ENCODE measurements around the gene EFNA2.

The EFNA2 gene

DNA sequence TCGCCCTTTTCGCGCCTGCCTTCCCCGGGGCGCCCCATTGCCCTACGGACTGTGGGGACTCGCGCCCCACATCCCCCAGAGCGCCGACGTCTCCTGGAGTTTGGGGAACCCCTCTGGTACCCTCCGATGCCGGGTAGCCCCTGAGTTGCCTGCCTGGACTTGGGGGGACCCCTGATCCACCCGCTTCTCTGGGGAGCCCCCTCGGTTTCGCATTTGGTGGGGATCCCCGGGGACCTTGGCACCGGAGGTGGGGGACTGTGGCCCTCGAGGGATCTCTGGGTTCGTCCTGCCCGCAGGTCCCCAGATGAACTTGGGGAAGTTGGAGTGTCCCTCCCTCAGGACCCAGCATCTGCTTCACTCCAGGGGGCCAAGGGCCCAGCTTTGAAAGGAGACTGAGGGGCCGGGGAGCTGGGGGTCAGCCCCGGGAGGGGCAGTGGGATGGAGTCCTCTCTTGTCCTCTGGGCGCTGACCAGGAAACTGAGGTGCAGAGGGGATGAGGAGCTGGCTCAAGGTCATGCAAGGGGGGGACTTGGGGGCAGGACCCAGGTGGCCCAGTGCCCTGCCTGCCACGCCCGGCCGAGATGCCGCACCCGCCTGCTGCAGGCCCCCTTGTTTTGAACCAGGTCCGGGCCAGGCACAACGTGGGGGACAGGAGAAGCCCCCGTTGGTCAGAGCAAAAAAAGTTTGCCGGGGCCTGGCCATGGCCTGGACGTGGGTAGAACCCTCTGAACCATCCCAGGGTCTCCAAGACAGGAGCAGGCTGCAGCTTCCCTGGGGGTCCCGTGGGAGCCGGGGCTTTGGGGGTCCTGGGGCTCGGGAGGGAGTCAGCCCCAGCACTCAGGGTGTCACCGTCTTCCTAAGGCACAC lies 1.0 kb downstream of the EFNA2 start:
- Mint-ChIP-seq H3K4me1 (ENCODE audit: low read depth) (peaks cover under 1% of the 10 kb centered on the region), H3K9me3 (no peaks in the 10 kb centered on the region), H3K27me3 (ENCODE audit: low read depth) (peaks cover 22% of the 10 kb centered on the region), H3K27ac (no peak overlapping the region), H3K36me3 (ENCODE audit: low read depth) (no peaks in the 10 kb centered on the region), H3K4me3 (no peak overlapping the region)
- DNase-seq (ENCODE audit: low spot score) = no peak

DNA sequence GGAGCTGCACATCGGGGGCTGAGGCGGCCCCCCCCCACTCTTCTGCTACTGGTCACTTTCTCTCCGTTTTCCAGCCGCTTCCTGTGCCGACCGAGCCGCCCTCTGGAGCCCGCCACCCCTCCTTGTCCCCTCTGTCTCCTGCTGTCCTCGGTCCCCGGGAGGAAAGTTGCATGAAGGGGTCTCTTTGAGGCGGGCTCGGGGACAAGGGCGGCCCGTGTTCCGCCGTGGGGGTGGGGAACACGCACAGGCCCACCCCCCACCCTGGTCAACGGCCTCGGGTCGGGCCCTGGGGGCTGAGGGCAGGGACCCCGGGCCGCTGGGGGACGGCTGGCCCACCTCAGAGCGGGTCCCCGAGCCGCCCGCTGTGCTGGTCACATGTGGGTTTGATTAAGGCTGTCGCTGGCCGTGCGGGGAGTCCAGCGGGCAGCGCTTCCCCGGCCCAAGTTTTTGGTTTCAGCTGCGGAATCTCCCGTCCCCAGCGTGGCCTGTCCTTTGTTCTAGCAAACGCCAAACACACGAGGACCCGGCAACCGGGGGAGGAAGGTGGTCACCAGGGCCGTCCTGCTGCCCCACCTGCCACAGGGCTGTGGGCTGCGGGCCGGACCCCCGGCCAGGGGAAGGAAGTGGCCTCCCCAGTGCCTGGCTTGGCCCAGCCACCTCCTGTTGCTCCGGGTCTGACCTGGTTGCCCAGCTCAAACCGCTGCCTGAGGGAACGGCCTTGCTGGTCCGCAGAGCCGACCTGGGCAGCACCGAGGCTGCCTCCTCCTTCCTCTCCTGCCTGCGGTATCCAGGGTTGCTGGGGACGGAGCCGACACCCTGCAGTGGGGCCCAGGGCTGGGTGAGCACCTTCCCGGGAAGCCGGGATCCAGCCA lies 1.9 kb downstream of the EFNA2 start:
- no peak for DNase-seq (ENCODE audit: low spot score)
- no peaks in the 10 kb centered on the region for H3K36me3 Mint-ChIP-seq (ENCODE audit: low read depth)
- no peaks in the 10 kb centered on the region for H3K4me1 Mint-ChIP-seq (ENCODE audit: low read depth)
- no peaks in the 10 kb centered on the region for H3K9me3 Mint-ChIP-seq
- H3K27me3 Mint-ChIP-seq (ENCODE audit: low read depth) = peaks cover 22% of the 10 kb centered on the region
- H3K4me3 Mint-ChIP-seq = no peak overlapping the region
- H3K27ac Mint-ChIP-seq = no peak overlapping the region

DNA sequence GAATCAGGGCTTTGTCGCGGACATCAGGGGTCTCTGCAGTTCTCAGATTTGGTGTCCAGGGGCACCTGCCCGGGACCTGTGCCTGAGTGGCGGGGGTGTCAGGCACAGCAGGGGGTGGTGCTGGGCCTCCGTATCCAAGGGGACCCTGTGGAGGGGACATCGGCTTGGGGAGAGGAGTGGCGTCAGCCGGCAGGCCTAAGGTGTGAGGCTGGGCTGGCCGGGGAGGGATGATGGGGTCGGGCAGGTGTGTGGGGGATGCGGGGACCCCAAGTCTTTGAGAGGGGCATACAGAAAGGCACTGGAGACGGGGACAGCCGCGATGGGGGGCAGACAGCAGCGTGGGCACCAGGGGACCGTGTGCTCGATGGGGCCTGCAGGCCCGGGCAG lies 2.5 kb downstream of the EFNA2 start:
- H3K27ac Mint-ChIP-seq = no peak overlapping the region
- H3K9me3 Mint-ChIP-seq = no peaks in the 10 kb centered on the region
- H3K4me1 Mint-ChIP-seq (ENCODE audit: low read depth) = no peaks in the 10 kb centered on the region

DNA sequence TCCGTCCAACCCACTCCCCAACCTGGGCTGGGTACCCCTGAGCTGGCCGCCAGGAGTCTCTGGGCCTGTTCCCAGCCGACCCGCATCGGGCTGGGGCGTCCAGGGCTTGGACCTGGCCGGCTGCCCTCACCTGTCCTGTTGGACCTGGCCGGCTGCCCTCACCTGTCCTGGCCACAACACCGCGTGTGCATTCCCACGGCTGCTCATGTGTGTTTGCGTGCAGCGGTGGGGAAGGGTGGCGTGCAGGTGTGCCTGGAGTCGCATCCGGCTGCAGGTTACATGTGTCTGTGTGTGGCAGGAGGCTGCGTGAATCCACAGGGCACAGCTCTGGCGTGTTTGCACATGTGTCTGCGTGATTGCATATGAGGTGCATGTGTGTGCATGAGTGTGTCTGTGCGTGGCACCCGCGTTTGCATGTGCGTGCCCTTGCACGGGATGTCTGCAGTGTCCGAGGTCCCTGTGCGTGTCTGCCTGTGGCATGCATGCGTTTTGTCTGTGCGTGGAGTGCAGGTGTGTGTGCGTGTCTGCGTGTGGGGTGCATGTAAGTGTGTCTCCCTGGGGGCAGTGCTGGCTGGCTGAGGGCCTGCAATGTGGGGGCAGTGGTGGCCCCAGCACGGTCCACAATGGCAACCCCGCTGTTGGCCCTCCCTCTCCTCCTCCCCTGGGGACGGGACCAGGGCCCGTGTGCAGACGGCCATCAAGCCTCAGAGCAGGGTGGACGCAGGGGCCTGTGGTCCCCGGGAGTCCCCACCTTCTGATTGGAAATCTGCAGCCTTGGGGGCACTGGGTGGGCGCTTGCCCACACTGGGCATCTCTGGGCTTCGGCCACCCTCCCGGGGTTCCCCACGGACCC lies 3.4 kb downstream of the EFNA2 start:
- Mint-ChIP-seq H3K27ac (no peak overlapping the region), H3K36me3 (ENCODE audit: low read depth) (no peaks in the 10 kb centered on the region), H3K27me3 (ENCODE audit: low read depth) (peaks cover 19% of the 10 kb centered on the region), H3K4me3 (no peak overlapping the region), H3K4me1 (ENCODE audit: low read depth) (no peaks in the 10 kb centered on the region), H3K9me3 (no peaks in the 10 kb centered on the region)
- DNase-seq (ENCODE audit: low spot score) = no peak

More for the DNA sequence above, 2.5 kb downstream of the EFNA2 start:
- H3K4me3 Mint-ChIP-seq = no peak overlapping the region
- H3K27me3 Mint-ChIP-seq (ENCODE audit: low read depth) = peaks cover 22% of the 10 kb centered on the region
- no peak for DNase-seq (ENCODE audit: low spot score)
- H3K36me3 Mint-ChIP-seq (ENCODE audit: low read depth) = no peaks in the 10 kb centered on the region

DNA sequence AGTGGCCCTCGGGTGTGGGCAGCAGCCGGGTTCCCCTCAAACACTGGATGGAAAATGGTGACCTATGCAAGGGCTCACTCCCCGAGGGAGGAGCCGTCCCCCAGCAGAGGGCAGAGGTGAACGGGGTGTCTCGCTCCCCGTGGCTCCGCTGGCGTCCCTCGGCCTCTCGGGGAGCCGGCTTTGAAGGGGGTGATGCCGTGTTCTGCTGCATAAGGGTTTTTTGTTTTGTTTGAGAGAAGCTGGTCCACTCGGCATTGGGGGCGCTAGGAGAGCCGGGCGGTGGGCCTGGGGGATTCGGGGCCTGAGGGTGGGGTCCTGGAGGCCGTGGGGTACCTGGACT lies 4.0 kb downstream of the EFNA2 start:
- Mint-ChIP-seq H3K9me3 (no peaks in the 10 kb centered on the region), H3K4me3 (no peak overlapping the region), H3K27me3 (ENCODE audit: low read depth) (peaks cover 16% of the 10 kb centered on the region)

DNA sequence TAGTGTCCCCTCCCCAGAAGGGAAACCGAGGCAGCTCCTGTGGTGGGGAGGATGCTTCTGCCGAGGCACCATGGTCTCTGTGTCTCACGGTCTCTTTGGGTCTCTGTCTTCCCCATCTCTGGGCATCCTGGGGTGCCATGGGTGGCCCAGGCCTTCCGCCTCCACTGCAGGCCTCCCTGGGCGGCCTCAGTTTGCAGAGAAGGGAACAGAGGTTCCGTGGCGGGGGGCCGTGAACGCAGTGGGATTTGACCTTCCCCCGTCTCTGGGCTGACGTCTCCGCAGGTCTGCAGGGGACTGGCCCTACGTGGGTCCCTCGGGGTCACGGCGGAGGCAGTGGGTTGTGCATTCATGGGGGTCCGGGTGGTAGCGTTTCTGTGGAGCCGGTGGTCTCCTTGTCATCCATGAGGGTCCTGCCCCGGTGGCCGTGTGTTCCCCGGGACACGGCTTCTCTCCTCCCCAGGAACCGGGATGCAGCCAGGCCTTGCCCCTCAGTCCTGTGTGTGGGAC lies 4.6 kb downstream of the EFNA2 start:
- H3K9me3 Mint-ChIP-seq = no peaks in the 10 kb centered on the region
- no peak overlapping the region for H3K27ac Mint-ChIP-seq
- H3K27me3 Mint-ChIP-seq (ENCODE audit: low read depth) = peaks cover 10% of the 10 kb centered on the region
- no peaks in the 10 kb centered on the region for H3K4me1 Mint-ChIP-seq (ENCODE audit: low read depth)
- no peak overlapping the region for H3K4me3 Mint-ChIP-seq
- DNase-seq (ENCODE audit: low spot score) = no peak
- no peaks in the 10 kb centered on the region for H3K36me3 Mint-ChIP-seq (ENCODE audit: low read depth)

More for the DNA sequence above, 4.0 kb downstream of the EFNA2 start:
- H3K36me3 Mint-ChIP-seq (ENCODE audit: low read depth) = no peaks in the 10 kb centered on the region
- DNase-seq (ENCODE audit: low spot score) = no peak
- H3K27ac Mint-ChIP-seq = no peak overlapping the region
- H3K4me1 Mint-ChIP-seq (ENCODE audit: low read depth) = no peaks in the 10 kb centered on the region

DNA sequence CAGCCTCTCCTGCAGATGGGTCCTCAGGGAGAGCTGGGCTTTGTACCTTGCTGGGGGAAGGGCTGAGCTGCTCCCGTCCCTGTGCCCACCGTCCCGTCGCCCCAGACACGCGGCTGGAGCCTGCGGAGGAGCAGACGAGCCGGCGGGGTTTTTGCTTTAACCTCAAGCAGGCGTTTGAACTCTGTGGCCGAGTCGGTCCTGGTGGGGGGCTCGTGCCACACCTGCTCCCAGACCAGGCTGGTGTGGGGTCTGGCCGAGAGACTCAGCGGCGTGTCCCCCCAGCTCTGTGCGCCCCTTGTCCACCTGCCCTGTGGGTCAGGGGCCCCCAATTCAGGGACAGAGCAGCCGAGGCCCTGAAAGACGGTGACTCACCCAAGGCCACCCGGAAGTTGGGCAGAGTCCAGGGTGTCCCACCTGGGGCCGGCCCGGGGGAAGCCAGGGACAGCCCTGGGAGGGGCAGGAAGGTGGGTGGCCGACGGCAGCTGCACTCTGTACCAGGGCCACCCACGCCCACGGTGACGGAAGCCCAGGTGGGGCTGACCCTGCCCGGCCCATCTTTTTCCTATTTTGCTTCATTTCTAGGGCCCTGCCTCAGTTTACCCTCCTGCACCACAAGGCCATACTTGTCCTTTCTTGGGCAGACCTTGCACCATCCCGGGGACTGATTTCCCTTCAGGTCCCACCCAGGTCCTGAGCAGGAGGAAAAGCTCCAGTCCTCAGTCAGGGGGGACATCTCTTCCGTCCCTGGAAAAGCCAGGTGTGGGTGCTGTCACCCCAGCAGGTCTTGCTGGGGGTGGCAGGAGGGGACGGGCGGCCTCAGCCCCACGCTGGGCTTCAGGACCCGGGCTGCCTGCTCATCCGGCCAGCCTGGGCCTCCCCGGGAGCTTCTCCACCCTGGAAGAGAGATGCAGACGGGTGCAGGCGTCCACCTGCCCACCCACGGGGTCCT lies 5.3 kb downstream of the EFNA2 start:
- no peaks in the 10 kb centered on the region for H3K4me1 Mint-ChIP-seq (ENCODE audit: low read depth)
- H3K9me3 Mint-ChIP-seq = no peaks in the 10 kb centered on the region

DNA sequence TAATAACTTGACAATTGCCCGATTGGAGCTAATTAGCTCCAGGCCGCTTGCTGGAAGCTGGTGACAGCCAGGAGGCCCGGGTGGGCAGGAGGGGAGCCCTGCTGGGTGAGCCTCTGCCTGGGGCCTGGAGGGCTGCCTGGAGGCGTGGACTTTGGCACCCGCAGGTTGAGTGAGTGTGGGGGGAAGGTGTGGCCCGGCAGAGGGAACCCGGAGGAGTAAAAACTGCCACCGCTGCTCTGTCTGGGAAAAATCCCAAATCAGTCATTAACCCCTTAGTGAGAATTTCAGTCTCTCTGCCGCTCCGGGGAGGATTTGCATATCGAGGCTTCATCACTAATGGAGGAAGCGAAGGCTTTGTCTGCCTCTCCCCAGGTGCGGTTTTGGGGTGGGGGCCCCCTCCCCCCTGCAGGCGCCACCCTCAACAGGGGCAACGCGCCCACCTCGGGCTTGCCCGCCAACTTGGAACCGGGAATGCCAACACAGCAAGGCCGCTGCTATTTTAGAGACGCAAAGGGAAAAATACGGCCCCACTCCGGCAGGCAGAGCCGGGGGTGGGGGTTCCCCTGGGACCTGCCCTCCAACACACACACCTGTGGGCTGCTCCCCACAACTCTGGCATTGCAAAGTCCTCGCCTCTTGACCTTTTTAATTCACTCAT lies 6.2 kb downstream of the EFNA2 start:
- H3K9me3 Mint-ChIP-seq = no peaks in the 10 kb centered on the region
- no peaks in the 10 kb centered on the region for H3K4me1 Mint-ChIP-seq (ENCODE audit: low read depth)
- peaks cover 4% of the 10 kb centered on the region for H3K27me3 Mint-ChIP-seq (ENCODE audit: low read depth)
- no peak overlapping the region for H3K27ac Mint-ChIP-seq
- no peak for DNase-seq (ENCODE audit: low spot score)
- no peaks in the 10 kb centered on the region for H3K36me3 Mint-ChIP-seq (ENCODE audit: low read depth)
- H3K4me3 Mint-ChIP-seq = no peak overlapping the region

More for the DNA sequence above, 5.3 kb downstream of the EFNA2 start:
- peaks cover 9% of the 10 kb centered on the region for H3K27me3 Mint-ChIP-seq (ENCODE audit: low read depth)
- no peaks in the 10 kb centered on the region for H3K36me3 Mint-ChIP-seq (ENCODE audit: low read depth)
- DNase-seq (ENCODE audit: low spot score) = no peak
- H3K27ac Mint-ChIP-seq = no peak overlapping the region
- H3K4me3 Mint-ChIP-seq = no peak overlapping the region

DNA sequence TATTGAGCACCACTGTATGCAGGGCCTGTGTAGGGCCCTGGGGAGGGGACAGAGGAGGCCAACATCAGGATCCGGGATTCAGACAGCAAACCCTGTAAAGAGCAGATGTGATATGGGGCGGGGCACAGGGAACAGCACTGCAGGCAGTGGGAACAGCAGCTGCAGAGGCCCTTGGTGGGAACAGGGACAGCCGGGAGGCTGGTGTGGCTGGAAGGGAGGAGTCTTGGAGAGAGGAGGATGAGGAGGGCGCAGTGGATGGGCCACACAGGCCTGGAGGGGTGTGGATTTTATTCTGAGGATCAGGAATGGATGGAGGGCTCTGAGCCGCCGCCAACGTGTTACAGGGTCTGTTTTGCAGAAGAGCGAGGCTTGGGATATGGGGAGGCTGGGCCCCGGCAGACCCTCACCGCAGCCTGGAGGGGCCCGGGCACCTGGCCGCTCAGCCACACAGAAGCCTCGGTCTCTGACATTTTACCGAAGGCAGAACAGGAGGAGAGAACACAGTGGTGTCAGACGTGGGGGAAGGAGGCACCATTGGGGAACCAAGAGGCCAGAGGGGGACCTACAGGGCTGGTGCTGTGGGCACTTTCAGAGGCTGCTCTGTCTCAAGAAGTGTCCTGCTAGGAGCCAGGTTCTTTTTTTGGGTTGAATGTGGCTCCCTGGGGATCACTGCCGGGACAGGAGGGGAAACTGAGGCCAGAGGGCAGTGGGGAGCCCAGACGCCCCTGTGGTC lies 6.9 kb downstream of the EFNA2 start:
- Mint-ChIP-seq H3K36me3 (ENCODE audit: low read depth) (no peaks in the 10 kb centered on the region), H3K27me3 (ENCODE audit: low read depth) (peaks cover 4% of the 10 kb centered on the region), H3K9me3 (no peaks in the 10 kb centered on the region), H3K27ac (no peak overlapping the region), H3K4me3 (no peak overlapping the region), H3K4me1 (ENCODE audit: low read depth) (no peaks in the 10 kb centered on the region)
- no peak for DNase-seq (ENCODE audit: low spot score)

DNA sequence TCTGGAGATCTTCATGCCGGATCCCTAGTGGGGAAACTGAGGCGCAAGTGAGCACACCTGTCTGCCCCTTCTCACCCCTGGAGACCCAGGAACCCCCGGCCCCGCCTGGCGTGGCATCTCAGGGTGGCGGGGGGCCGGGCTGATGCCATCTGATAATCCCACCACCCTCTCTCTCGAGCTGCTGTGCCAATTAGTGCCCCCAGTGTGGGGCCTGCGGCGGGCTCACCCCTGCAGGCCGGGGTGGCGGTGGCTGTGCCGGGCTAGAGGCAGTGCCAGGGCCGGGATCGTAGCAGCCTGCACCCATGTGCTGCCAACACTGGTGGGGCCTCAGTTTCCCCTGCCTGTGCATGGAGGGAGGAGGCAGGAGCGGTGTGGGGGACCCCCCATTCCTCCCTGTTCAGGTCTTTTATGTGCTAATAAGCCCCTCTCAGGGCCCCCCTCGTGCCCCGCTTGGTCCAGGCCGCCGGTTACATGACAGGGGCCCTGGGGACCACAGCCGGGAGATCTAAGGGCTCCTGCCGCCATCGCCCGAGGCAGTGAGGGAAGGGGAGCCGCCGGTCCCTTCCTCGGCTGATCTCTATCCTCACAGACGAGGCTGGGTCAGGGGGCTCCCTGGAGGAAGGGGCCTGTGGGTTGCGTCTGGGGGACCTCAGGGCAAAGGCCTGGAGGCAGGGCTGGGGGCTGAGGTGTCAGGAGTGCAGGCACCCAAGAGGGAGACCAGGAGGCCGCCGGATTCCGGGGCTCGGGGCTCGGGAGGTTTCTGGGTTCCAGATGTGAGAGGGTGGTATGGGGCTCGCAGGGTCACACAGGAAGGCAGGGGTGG lies 8.3 kb downstream of the EFNA2 start:
- H3K9me3 Mint-ChIP-seq = no peaks in the 10 kb centered on the region
- no peak for DNase-seq (ENCODE audit: low spot score)
- no peak overlapping the region for H3K4me3 Mint-ChIP-seq
- no peaks in the 10 kb centered on the region for H3K36me3 Mint-ChIP-seq (ENCODE audit: low read depth)
- H3K4me1 Mint-ChIP-seq (ENCODE audit: low read depth) = no peaks in the 10 kb centered on the region
- H3K27me3 Mint-ChIP-seq (ENCODE audit: low read depth) = peaks cover 4% of the 10 kb centered on the region
- H3K27ac Mint-ChIP-seq = no peak overlapping the region

DNA sequence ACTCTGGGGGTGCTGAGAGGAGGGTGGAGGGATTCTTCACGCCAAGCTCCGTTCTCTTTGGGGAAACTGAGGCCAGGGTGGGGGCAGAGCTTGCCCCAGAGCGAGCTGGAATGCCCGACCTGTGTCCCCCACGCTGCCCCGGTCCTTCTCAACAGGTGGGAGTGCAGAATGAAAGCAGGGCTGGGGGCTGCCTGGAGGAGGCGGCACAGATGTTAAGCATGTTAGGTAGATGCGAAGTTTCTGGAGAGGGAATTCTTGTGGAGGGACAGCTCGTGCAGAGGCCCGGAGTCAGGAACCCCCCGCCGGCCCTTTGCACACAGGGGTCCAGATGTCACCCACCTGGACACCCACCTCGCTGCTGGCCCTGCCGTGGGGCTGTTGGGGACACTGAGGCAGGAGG lies 9.0 kb downstream of the EFNA2 start:
- Mint-ChIP-seq H3K36me3 (ENCODE audit: low read depth) (no peaks in the 10 kb centered on the region), H3K27me3 (ENCODE audit: low read depth) (peaks cover 4% of the 10 kb centered on the region), H3K4me3 (no peak overlapping the region), H3K4me1 (ENCODE audit: low read depth) (no peaks in the 10 kb centered on the region), H3K27ac (no peak overlapping the region), H3K9me3 (no peaks in the 10 kb centered on the region)
- DNase-seq (ENCODE audit: low spot score) = no peak
